Activated naive CD4-positive, alpha-beta T cell (primary cell): ENCODE measurements around the gene FKBP9.
A peak's percentile ranks its signal among the peaks of the same experiment; 100 is the strongest.
"Not testable (repeated sequence)": the region's sequence is repeated elsewhere in the genome, so short reads cannot be mapped to it uniquely, and the experiment has no call there.

Experiments used
- DNase-seq, 4 experiments: peaks; one replicate each; lab custom pipeline; 2025; lab: John Stamatoyannopoulos, UW

FKBP9 gene

GRCh38 chr7:33005690-33006089, 48.5 kb downstream of the FKBP9 start:
- not testable (repeated sequence) for DNase-seq

DNA sequence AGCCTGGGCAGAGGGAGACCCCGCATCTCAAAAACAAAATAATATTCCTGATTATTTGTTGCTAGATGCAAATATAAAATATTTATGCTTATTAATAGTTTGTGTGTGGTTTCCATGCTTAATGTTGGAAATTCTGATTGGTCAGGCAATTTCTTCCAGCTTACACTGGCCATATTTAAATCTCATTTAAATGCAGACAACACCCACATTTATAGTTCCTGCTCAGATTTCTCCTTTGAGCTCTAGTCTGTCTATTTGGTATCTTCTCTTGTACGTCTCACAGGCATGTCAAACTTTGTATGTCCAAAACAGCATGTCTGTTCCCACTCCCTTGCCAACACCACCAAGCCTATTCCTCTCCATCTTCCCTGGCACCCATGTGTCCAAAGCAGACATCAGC, 52.5 kb downstream of the FKBP9 start:
- DNase-seq: no peak

DNA sequence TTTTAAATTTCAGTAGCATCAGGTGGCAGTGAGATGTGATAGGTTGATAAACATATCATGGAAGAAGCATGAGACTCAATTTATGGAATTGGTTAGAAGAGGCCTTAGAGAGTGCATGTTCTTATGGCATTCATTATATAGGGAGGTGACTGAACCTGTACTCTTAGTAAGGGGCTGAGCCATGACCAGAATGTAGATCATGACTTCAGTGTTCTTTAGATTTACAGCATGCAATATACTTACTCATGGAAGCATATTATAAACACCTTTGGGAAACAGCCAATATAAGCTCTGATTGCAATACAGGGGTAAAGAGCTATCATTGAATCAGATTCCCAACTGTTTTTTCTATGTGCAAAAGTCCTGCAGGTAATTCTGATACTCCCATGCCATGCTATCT, 55.1 kb downstream of the FKBP9 start:
- no peak for DNase-seq

DNA sequence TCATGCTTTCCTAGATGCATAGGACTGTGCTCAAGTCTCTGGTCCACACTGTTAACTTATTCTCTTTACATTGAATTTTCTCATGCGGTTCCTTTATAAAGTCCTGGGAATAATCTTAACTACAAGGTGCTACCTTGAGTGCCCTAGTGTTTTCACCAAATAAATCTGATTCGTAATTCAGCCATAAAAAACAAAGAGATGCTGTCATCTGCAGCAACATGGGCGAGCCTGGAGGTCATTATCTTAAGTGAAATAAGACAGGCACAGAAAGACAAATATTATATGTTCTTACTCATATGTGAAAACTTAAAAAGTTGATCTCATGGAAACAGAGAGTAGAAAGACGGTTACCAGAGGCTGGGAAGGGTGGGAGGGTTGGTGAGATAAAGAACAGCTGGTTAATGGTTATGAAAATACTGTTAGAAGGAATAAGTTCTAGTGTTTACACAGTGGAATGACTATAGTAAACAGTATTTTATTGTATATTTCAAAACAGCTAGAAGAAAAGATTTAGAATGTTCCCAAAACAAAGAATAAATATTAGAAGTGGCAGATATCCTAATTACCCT, 67.0 kb downstream of the FKBP9 start:
- DNase-seq: no peak

GRCh38 chr7:33035776-33036175, 78.5 kb downstream of the FKBP9 start:
- DNase-seq: no peak

- no peak for DNase-seq
Observed at GRCh38 chr7:33038639-33039038, 81.4 kb downstream of the FKBP9 start.

GRCh38 chr7:33039257-33039902, 82.1 kb downstream of the FKBP9 start:
- DNase-seq: no peak

DNA sequence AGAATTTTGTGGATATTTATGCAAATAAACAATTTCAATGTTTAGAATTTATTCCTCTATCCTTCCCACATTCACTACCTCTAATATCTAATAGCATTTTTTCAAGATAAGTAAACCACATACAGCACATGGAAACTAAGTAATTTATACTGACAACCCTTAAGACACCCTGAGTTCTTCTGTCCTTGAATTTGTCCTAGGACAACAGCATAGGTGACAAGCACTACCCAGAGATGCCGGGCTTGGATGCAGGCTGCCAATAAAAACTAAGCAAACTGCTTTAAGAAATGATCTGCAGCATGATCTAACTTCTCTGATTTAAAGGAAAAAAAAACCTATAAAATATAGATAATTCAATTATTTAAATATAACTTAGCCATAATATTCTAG, 82.7 kb downstream of the FKBP9 start:
- DNase-seq: no peak

DNA sequence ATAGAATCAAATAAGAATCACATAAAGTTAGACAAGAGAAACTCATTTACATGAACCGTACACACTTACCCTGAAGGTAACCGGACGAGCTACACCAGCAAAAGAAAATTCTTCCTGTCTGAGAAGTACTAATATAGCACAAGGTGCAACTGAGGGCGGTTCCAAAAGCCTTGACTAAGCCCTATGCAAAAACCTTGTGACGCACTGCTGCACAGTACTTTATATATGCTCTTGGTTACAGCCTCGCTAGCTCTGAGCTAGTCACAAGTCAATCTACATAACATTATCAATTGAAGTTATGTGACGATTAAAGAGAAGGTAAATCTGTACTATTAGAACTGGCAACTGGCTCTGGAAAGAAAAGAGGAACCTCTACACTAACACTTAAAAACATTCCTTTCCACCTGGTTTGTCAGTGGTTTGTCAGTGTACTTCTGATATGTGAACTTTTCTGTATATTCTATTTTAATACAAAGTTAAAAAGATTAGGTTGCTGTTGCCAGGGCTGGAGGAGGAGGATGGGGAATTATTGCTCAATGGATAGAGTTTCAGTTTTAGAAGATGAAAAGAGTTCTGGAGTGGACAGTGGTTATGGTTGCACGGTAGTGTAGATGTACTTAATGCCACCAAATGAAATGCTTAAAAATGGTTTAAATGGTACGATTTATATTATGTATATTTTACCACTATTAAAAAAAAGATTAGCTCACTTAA, 83.7 kb downstream of the FKBP9 start:
- DNase-seq: peak in 2 of 4 experiments; percentile 27 to 31

DNA sequence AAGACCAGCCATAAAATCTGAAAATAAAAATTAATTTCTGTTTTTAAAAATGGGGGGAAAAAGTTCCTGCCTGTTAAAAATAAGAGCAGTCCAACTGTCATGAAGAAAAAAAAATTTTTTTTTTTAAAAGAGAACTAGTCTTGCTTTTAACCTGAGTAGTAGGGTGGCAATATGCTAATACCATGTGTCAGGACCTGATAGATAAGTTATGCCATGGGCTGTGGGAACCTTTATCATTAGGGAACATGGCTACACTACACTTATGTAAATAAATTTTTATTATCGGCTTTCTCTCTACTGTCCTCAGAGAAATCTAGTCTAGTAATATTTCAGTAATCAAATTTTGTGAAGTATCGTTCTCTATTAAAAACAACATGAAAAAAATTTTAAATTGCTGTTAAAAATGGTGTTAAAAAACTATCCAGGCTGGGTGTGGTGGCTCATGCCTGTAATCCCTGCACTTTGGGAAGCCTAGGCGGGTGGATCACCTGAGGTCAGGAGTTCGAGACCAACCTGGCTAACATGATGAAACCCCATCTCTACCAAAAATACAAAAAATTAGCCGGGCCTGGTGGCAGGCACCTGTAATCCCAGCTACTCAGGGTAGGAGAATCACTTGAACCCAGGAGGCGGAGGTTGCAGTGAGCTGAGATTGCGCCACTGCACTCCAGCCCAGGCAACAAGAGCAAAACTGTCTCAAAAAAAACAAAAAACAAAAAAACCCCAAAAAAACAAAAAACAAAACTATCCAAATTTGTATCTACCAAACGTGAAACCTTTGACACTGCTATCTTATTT, 84.6 kb downstream of the FKBP9 start:
- DNase-seq: no peak

- DNase-seq: no peak
Observed at GRCh38 chr7:33043501-33044400, 86.5 kb downstream of the FKBP9 start.

GRCh38 chr7:33044401-33044718, 87.1 kb downstream of the FKBP9 start:
- no peak for DNase-seq

GRCh38 chr7:33044986-33045385, 87.7 kb downstream of the FKBP9 start:
- no peak for DNase-seq

- no peak for DNase-seq
Observed at GRCh38 chr7:33048257-33048656, 91.0 kb downstream of the FKBP9 start.

DNA sequence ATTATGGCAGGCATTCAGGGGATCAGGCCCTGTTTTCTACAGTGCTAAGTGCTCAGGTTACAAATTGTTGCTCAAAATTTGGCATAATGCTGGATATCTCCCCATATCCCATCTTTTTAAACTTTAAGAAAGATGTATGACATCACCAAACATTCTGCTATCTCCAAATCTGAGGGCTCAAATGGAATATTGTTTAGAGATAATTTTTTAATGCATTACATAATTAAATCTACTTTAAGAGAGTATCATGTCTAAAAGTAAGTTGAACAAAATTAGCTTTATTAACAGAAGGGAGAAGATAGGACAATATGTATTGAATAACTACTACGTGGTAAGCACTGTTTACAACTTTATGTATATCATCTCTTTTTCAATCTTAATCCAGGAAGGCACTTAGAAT, 91.5 kb downstream of the FKBP9 start:
- no peak for DNase-seq

GRCh38 chr7:33050535-33051318, 93.5 kb downstream of the FKBP9 start:
- DNase-seq: no peak

DNA sequence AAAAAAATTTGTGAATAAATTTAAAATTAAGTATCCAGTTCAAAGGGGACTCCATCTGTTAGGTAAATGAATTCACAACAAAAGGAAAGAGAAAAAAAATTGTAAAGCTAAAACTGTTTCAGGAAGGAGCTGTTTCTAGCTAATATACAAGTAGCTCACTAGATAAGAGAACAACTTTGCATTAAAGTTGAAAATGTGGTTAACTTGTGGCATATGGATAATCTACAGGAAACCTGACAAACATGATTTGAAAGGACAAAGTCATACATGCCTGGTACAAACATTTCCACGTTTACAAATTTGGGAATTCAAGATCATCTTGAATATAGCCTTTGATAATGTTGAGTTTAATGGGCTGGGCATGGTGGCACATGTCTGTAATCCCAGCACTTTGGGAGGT, 96.5 kb downstream of the FKBP9 start:
- no peak for DNase-seq

- peak in 1 of 4 experiments; percentile 1 for DNase-seq
Observed at GRCh38 chr7:33054261-33054964, 97.2 kb downstream of the FKBP9 start.

GRCh38 chr7:33055158-33055557, 97.9 kb downstream of the FKBP9 start:
- DNase-seq: no peak
